ELR (cell line): ENCODE data around the gene ZBTB40.

Experiments used
- DNase-seq: peaks from one replicate; pipeline ENCODE4 v3.0.0-alpha.2; 2015; ENCODE audit warnings: low read depth

Gene ZBTB40

GRCh38 chr1:22503721-22504410, 52.2 kb downstream of the ZBTB40 start:
- no peak for DNase-seq

GRCh38 chr1:22506130-22506692, 54.6 kb downstream of the ZBTB40 start:
- no peak for DNase-seq

GRCh38 chr1:22507587-22507986, 55.9 kb downstream of the ZBTB40 start:
- DNase-seq, result no peak

- DNase-seq, result no peak
Observed at GRCh38 chr1:22508329-22508728, 56.7 kb downstream of the ZBTB40 start.

- no peak for DNase-seq
Observed at GRCh38 chr1:22508991-22509390, 57.3 kb downstream of the ZBTB40 start.

GRCh38 chr1:22509815-22510214, 58.2 kb downstream of the ZBTB40 start:
- DNase-seq, result no peak

GRCh38 chr1:22512873-22513272, 61.2 kb downstream of the ZBTB40 start:
- no peak for DNase-seq

GRCh38 chr1:22516906-22517571, 65.4 kb downstream of the ZBTB40 start:
- DNase-seq, result no peak

GRCh38 chr1:22517956-22518355, 66.3 kb downstream of the ZBTB40 start:
- DNase-seq, result no peak

- DNase-seq, result no peak
Observed at GRCh38 chr1:22518379-22518778, 66.7 kb downstream of the ZBTB40 start.

- DNase-seq, result no peak
Observed at GRCh38 chr1:22520871-22521270, 69.2 kb downstream of the ZBTB40 start.

- no peak for DNase-seq
Observed at GRCh38 chr1:22521692-22522091, 70.0 kb downstream of the ZBTB40 start.

GRCh38 chr1:22522221-22522743, 70.6 kb downstream of the ZBTB40 start:
- DNase-seq, result no peak

- DNase-seq, result no peak
Observed at GRCh38 chr1:22524481-22524880, 72.8 kb downstream of the ZBTB40 start.

GRCh38 chr1:22525211-22525610, 73.6 kb downstream of the ZBTB40 start:
- no peak for DNase-seq

GRCh38 chr1:22525646-22526045, 74.0 kb downstream of the ZBTB40 start:
- DNase-seq, result no peak

GRCh38 chr1:22526098-22526497, 74.4 kb downstream of the ZBTB40 start:
- DNase-seq, result no peak

- no peak for DNase-seq
Observed at GRCh38 chr1:22526677-22527076, 75.0 kb downstream of the ZBTB40 start.

GRCh38 chr1:22527122-22527521, 75.5 kb downstream of the ZBTB40 start:
- DNase-seq, result no peak

GRCh38 chr1:22527555-22528296, 76.1 kb downstream of the ZBTB40 start:
- DNase-seq, result peak; percentile 5

GRCh38 chr1:22528451-22528850, 76.8 kb downstream of the ZBTB40 start:
- DNase-seq, result no peak

GRCh38 chr1:22529901-22530621, 78.4 kb downstream of the ZBTB40 start:
- peak; percentile 52 for DNase-seq
